Esophagus squamous epithelium (tissue), 4 donors: ENCODE results near the gene GLB1L3.

ENCODE experiments used
- POLR2A ChIP-seq, 4 donors: fragments of 450-650 bp; IDR thresholded peaks; one replicate each; pipeline ENCODE4 v1.6.1; 2017; ENCODE audit warnings: antibody characterized with exemption in 4 of 4, mild to moderate bottlenecking in 4 of 4, moderate library complexity in 3 of 4
- TF ChIP-seq, protein P1 (sequence below), 6 experiments: fragments of 450-650 bp in 4 of 6; fragments of 200-600 bp in 2 of 6; sonication (generic) in 2 of 6; IDR thresholded peaks; one replicate each; pipeline ENCODE4 v1.5.1; 2016 to 2019; ENCODE audit warnings: antibody characterized with exemption in 6 of 6, mild to moderate bottlenecking in 4 of 6, moderate library complexity in 4 of 6

GRCh38 chr11:134356656-134357544 is 80.7 kb downstream of the GLB1L3 start:
- TF ChIP-seq, protein P1, sequence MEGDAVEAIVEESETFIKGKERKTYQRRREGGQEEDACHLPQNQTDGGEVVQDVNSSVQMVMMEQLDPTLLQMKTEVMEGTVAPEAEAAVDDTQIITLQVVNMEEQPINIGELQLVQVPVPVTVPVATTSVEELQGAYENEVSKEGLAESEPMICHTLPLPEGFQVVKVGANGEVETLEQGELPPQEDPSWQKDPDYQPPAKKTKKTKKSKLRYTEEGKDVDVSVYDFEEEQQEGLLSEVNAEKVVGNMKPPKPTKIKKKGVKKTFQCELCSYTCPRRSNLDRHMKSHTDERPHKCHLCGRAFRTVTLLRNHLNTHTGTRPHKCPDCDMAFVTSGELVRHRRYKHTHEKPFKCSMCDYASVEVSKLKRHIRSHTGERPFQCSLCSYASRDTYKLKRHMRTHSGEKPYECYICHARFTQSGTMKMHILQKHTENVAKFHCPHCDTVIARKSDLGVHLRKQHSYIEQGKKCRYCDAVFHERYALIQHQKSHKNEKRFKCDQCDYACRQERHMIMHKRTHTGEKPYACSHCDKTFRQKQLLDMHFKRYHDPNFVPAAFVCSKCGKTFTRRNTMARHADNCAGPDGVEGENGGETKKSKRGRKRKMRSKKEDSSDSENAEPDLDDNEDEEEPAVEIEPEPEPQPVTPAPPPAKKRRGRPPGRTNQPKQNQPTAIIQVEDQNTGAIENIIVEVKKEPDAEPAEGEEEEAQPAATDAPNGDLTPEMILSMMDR (IDR thresholded peaks at IDR 0.05), result no peak
- no peak for TF ChIP-seq POLR2A (IDR thresholded peaks at IDR 0.05)
